ENCODE data around the gene METTL17. TPM values are rescaled to one million over a fixed set of nuclear protein-coding genes. Genes with fewer than 3 reads are reported as not detected.

The METTL17 gene
- total RNA-seq, 1 donor from 2014 or later, result 62.7 TPM

- Mint-ChIP-seq H3K4me1 (ENCODE audit: unreplicated experiment) (peaks cover 14% of the 10 kb centered on the region), H3K27me3 (ENCODE audit: unreplicated experiment) (no peaks in the 10 kb centered on the region), H3K9me3 (ENCODE audit: unreplicated experiment) (no peaks in the 10 kb centered on the region), H3K36me3 (ENCODE audit: low read depth, unreplicated experiment) (peaks cover 18% of the 10 kb centered on the region), H3K27ac (ENCODE audit: unreplicated experiment) (no peak overlapping the region), H3K4me3 (ENCODE audit: unreplicated experiment) (no peak overlapping the region)
- DNase-seq (ENCODE audit: low spot score), result no peak
- no peak for TF ChIP-seq CTCF (IDR thresholded peaks at IDR 0.05; ENCODE audit: unreplicated experiment)
Measured at GRCh38 chr14:20997564-20997963, 7.8 kb downstream of the METTL17 start.

DNA sequence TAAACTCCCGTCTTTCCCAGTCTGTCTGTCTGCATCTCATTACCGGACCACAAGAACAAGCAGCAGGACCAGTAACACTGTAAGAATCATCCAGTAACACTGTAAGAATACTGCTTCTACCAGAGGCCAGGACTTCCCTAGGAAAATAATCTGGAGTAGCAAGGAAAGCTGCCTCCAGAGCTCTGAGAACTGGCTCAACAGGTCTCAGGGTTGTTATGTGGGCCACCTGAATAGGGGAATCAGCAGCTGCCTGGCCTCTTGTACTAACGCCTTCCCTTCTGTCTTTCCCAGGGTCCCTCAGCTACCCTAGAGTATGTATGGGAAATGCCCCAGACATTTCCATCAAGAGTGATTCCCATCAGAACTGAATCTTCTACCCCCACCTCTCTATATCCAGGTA lies 8.4 kb downstream of the METTL17 start:
- no peak overlapping the region for H3K4me3 Mint-ChIP-seq (ENCODE audit: unreplicated experiment)
- H3K27ac Mint-ChIP-seq (ENCODE audit: unreplicated experiment), result no peak overlapping the region
- no peak for DNase-seq (ENCODE audit: low spot score)
- peaks cover 14% of the 10 kb centered on the region for H3K4me1 Mint-ChIP-seq (ENCODE audit: unreplicated experiment)
- H3K36me3 Mint-ChIP-seq (ENCODE audit: low read depth, unreplicated experiment), result peaks cover 16% of the 10 kb centered on the region
- no peak for TF ChIP-seq CTCF (IDR thresholded peaks at IDR 0.05; ENCODE audit: unreplicated experiment)
- H3K9me3 Mint-ChIP-seq (ENCODE audit: unreplicated experiment), result no peaks in the 10 kb centered on the region
- no peaks in the 10 kb centered on the region for H3K27me3 Mint-ChIP-seq (ENCODE audit: unreplicated experiment)

DNA sequence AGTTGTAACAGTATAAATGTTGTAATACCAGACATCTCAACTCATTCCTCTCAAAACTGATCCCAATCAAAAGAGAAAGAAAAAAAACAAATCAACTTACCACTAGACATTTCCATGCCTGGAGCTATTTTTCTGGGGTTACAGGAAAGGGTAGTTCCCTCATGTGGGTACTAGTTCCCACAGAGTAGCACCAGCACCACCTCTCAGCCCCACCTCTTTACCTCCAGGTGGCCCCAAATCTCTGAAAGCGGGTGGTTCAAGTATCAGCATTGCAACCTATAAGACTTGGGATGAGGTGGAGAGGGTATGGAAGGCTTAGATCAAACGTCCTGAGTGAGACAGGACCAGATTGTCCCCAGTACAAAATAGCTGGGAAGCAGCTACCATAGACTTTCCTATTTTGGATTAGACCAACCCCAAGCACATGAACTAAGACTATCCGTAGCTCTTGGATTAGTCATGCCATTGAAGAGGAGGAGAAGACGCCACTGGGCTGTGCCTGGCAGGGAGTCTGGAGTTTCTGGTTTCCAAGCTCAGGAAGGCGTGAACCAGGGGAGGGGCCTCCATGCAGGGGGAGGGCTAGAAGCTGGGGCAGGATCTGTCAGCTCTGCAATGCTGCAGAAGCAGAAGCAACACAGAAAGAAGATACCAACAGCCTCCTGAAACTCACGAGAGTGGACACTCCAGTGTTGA lies 9.0 kb downstream of the METTL17 start, which contains the start of gene SLC39A2:
Gene SLC39A2, plus strand, starts transcription at position 620 of the 693 bp plus-strand sequence. CDS start 154 bp downstream, outside the sequence.
- no peak for DNase-seq (ENCODE audit: low spot score)
- no peaks in the 10 kb centered on the region for H3K9me3 Mint-ChIP-seq (ENCODE audit: unreplicated experiment)
- no peak within 1 kb of the TSS for H3K4me3 Mint-ChIP-seq (ENCODE audit: unreplicated experiment)
- H3K27ac Mint-ChIP-seq (ENCODE audit: unreplicated experiment), result no peak within 1 kb of the TSS
- H3K4me1 Mint-ChIP-seq (ENCODE audit: unreplicated experiment), result peaks cover 14% of the 10 kb centered on the region
- TF ChIP-seq CTCF (IDR thresholded peaks at IDR 0.05; ENCODE audit: unreplicated experiment), result no peak
- no peaks in the 10 kb centered on the region for H3K27me3 Mint-ChIP-seq (ENCODE audit: unreplicated experiment)
- peaks cover 14% of the 10 kb centered on the region for H3K36me3 Mint-ChIP-seq (ENCODE audit: low read depth, unreplicated experiment)

GRCh38 chr14:20999591-20999990 lies 9.8 kb downstream of the METTL17 start:
- Mint-ChIP-seq H3K9me3 (ENCODE audit: unreplicated experiment) (no peaks in the 10 kb centered on the region), H3K4me1 (ENCODE audit: unreplicated experiment) (peaks cover 15% of the 10 kb centered on the region), H3K27me3 (ENCODE audit: unreplicated experiment) (no peaks in the 10 kb centered on the region), H3K36me3 (ENCODE audit: low read depth, unreplicated experiment) (peaks cover 11% of the 10 kb centered on the region), H3K27ac (ENCODE audit: unreplicated experiment) (no peak overlapping the region), H3K4me3 (ENCODE audit: unreplicated experiment) (no peak overlapping the region)
- DNase-seq (ENCODE audit: low spot score), result no peak
- no peak for TF ChIP-seq CTCF (IDR thresholded peaks at IDR 0.05; ENCODE audit: unreplicated experiment)

DNA sequence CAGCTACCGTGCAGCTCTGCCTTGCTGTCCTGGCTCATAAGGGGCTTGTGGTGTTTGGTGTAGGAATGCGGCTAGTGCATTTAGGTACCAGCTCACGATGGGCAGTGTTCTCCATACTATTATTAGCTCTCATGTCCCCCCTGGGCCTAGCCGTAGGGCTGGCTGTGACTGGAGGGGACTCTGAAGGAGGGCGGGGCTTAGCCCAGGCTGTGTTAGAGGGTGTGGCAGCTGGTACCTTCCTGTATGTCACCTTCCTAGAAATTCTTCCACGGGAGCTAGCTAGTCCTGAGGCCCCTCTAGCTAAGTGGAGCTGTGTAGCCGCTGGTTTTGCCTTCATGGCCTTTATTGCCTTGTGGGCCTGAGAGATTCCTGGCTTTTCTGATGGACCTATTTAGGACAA lies 11.4 kb downstream of the METTL17 start:
- Mint-ChIP-seq H3K4me1 (ENCODE audit: unreplicated experiment) (peaks cover 7% of the 10 kb centered on the region), H3K27me3 (ENCODE audit: unreplicated experiment) (no peaks in the 10 kb centered on the region), H3K9me3 (ENCODE audit: unreplicated experiment) (no peaks in the 10 kb centered on the region), H3K36me3 (ENCODE audit: low read depth, unreplicated experiment) (no peaks in the 10 kb centered on the region), H3K27ac (ENCODE audit: unreplicated experiment) (no peak overlapping the region), H3K4me3 (ENCODE audit: unreplicated experiment) (no peak overlapping the region)
- DNase-seq (ENCODE audit: low spot score), result no peak
- TF ChIP-seq CTCF (IDR thresholded peaks at IDR 0.05; ENCODE audit: unreplicated experiment), result no peak

Measured in endothelial cell (in vitro differentiated cells).